GM23338 (cell line): Measurements from ENCODE around the gene COG6. TPM values are rescaled to one million over a fixed set of nuclear protein-coding genes. Genes with fewer than 3 reads are reported as not detected.
A peak's percentile ranks its signal among the peaks of the same experiment; 100 is the strongest.

ENCODE experiments used
- ATAC-seq: fragments of 200-7000 bp; cut with Tn5 transposase; 3 replicates; pipeline ENCODE4 v1.9.1; 2020
- DNase-seq: peaks from one replicate; pipeline ENCODE4 v3.0.0-alpha.2; 2015; ENCODE audit warnings: low spot score
- H2AFZ ChIP-seq: fragments of 200-600 bp; sonication (generic); 2 replicates; pipeline ENCODE4 v1.8.0; 2016; ENCODE audit warnings: antibody characterized with exemption, mild to moderate bottlenecking, moderate library complexity
- H3F3A ChIP-seq: fragments of 200-600 bp; sonication (generic); replicated peaks from 2 replicates; pipeline ENCODE4 v1.8.0; 2017; ENCODE audit warnings: antibody characterized with exemption, mixed run types, low read depth
- H3K27ac ChIP-seq: fragments of 200-600 bp; sonication (generic); 2 replicates; pipeline ENCODE4 v1.6.1; 2016; ENCODE audit warnings: low read depth
- H3K27me3 ChIP-seq: fragments of 200-600 bp; sonication (generic); 2 replicates; pipeline ENCODE4 v1.8.0; 2016; ENCODE audit warnings: mild to moderate bottlenecking, mixed run types, moderate library complexity; ENCODE audit not compliant: insufficient read depth
- H3K36me3 ChIP-seq: fragments of 200-600 bp; sonication (generic); 2 replicates; pipeline ENCODE4 v1.8.0; 2016; ENCODE audit warnings: mild to moderate bottlenecking; ENCODE audit not compliant: insufficient read depth
- H3K4me1 ChIP-seq: fragments of 200-600 bp; sonication (generic); 2 replicates; pipeline ENCODE4 v1.8.0; 2016; ENCODE audit warnings: mild to moderate bottlenecking, moderate library complexity; ENCODE audit not compliant: insufficient read depth
- H3K4me2 ChIP-seq: fragments of 200-600 bp; sonication (generic); 2 replicates; pipeline ENCODE4 v1.7.1; 2017; ENCODE audit warnings: mixed run types
- H3K4me3 ChIP-seq: fragments of 200-600 bp; sonication (generic); 2 replicates; pipeline ENCODE4 v1.6.1; 2016; ENCODE audit warnings: mixed run types
- H3K79me2 ChIP-seq: fragments of 200-600 bp; sonication (generic); replicated peaks from 2 replicates; pipeline ENCODE4 v1.8.0; 2017; ENCODE audit warnings: mild to moderate bottlenecking; ENCODE audit not compliant: insufficient read depth
- H3K9me2 ChIP-seq: fragments of 200-600 bp; sonication (generic); 2 replicates; pipeline ENCODE4 v1.8.0; 2017; ENCODE audit not compliant: insufficient read depth
- H4K20me1 ChIP-seq: fragments of 200-600 bp; sonication (generic); replicated peaks from 2 replicates; pipeline ENCODE4 v1.8.0; 2017; ENCODE audit warnings: mild to moderate bottlenecking; ENCODE audit not compliant: insufficient read depth
- H3K27ac Mint-ChIP-seq: 2 replicates; pipeline ENCODE4 v1.8.0; 2020; ENCODE audit warnings: inconsistent platforms, mild to moderate bottlenecking, moderate library complexity, mixed read lengths
- H3K27me3 Mint-ChIP-seq: 3 replicates; pipeline ENCODE4 v1.8.0; 2022; ENCODE audit warnings: low read depth, mild to moderate bottlenecking, moderate library complexity, mixed read lengths, inconsistent platforms; ENCODE audit not compliant: insufficient read depth, poor library complexity
- H3K36me3 Mint-ChIP-seq: 3 replicates; pipeline ENCODE4 v1.8.0; 2021; ENCODE audit warnings: low read depth, mild to moderate bottlenecking, inconsistent platforms, moderate library complexity, mixed read lengths
- H3K4me1 Mint-ChIP-seq: 3 replicates; pipeline ENCODE4 v1.8.0; 2020; ENCODE audit warnings: mild to moderate bottlenecking, inconsistent platforms, mixed read lengths
- H3K4me3 Mint-ChIP-seq: 3 replicates; pipeline ENCODE4 v1.8.0; 2021; ENCODE audit warnings: moderate library complexity, mild to moderate bottlenecking, inconsistent platforms, mixed read lengths
- H3K9me3 Mint-ChIP-seq: 3 replicates; pipeline ENCODE4 v1.8.0; 2020; ENCODE audit warnings: moderate library complexity, mild to moderate bottlenecking, inconsistent platforms, mixed read lengths
- CREB1 ChIP-seq: fragments of 250-450 bp; sonication (Bioruptor Pico); IDR thresholded peaks from 2 replicates; pipeline ENCODE4 v1.5.0; 2020; ENCODE audit warnings: low read depth, mild to moderate bottlenecking, moderate library complexity
- CTCF ChIP-seq, 2 experiments: fragments of 200-600 bp in 1 of 2; sonication (generic) in 1 of 2; conservative IDR thresholded peaks; 2 replicates each; pipeline versions ENCODE4 v1.5.1 to v1.6.1; 2016 to 2017; ENCODE audit warnings: antibody characterized with exemption in 2 of 2, low read depth in 2 of 2, mild to moderate bottlenecking in 2 of 2, moderate library complexity in 1 of 2
- EZH2 ChIP-seq: fragments of 200-600 bp; sonication (generic); IDR thresholded peaks from one replicate; pipeline ENCODE4 v1.8.0; 2017; ENCODE audit warnings: antibody characterized with exemption, mild to moderate bottlenecking, low read depth; ENCODE audit not compliant: unreplicated experiment
- EZH2phosphoT487 ChIP-seq: fragments of 200-600 bp; sonication (generic); IDR thresholded peaks from one replicate; pipeline ENCODE4 v1.8.1; 2018; ENCODE audit warnings: antibody characterized with exemption; ENCODE audit not compliant: unreplicated experiment
- JUNB ChIP-seq: IDR thresholded peaks from one replicate; pipeline ENCODE4 v1.6.1; 2016; ENCODE audit warnings: antibody characterized with exemption; ENCODE audit not compliant: unreplicated experiment
- NANOG ChIP-seq: IDR thresholded peaks from 2 replicates; pipeline ENCODE4 v1.6.1; 2016; ENCODE audit warnings: antibody characterized with exemption, borderline replicate concordance
- REST ChIP-seq: IDR thresholded peaks from one replicate; pipeline ENCODE4 v1.6.1; 2018; ENCODE audit warnings: antibody characterized with exemption; ENCODE audit not compliant: unreplicated experiment
- STAT1 ChIP-seq: IDR thresholded peaks from one replicate; pipeline ENCODE4 v1.6.1; 2016; ENCODE audit warnings: antibody characterized with exemption; ENCODE audit not compliant: unreplicated experiment
- ZNF114 ChIP-seq: fragments of 250-450 bp; sonication (Bioruptor Pico); IDR thresholded peaks from 2 replicates; pipeline ENCODE4 v1.5.0; 2020; ENCODE audit warnings: mild to moderate bottlenecking, moderate library complexity
- ZNF331 ChIP-seq: fragments of 250-450 bp; sonication (Bioruptor Pico); IDR thresholded peaks from 2 replicates; pipeline ENCODE4 v1.5.0; 2020; ENCODE audit warnings: low read depth, mild to moderate bottlenecking, moderate library complexity
- polyA plus RNA-seq: library from polyadenylated mRNA; unstranded; fragments of >200 nt; fragmentation: Nextera tagmentation; extraction: Ambion mirVana; gene quantifications from 2 replicates; pipeline ENCODE4 v1.2.1, GENCODE V29; 2016
- total RNA-seq: library from RNA; depleted of rRNA; stranded (reverse); fragments of >200 nt; shearing (Covaris generic); gene quantifications from 2 replicates; pipeline ENCODE4 v1.2.3, GENCODE V29; 2014

The COG6 gene
- total and polyA plus RNA-seq, 2 experiments from 2014 or later: 10.0 to 23.6 TPM

GRCh38 chr13:39760521-39760920 is 105.1 kb downstream of the COG6 start:
- H2AFZ ChIP-seq: no peak overlapping the region
- H3K36me3 ChIP-seq: no peaks in the 10 kb centered on the region
- no peaks in the 10 kb centered on the region for H3K9me2 ChIP-seq
- no peaks in the 10 kb centered on the region for H3F3A ChIP-seq
- peaks cover 8% of the 10 kb centered on the region; the same call in 2 of the 3 replicates for H3K9me3 Mint-ChIP-seq
- no peaks in the 10 kb centered on the region for H3K4me1 ChIP-seq
- no peak overlapping the region for H3K27ac ChIP-seq
- no peak for DNase-seq
- H3K4me3 Mint-ChIP-seq: no peak overlapping the region
- no peak overlapping the region for H3K4me3 ChIP-seq
- no peaks in the 10 kb centered on the region for H4K20me1 ChIP-seq
- TF ChIP-seq NANOG: no peak
- no peak for TF ChIP-seq ZNF331
- no peak for TF ChIP-seq JUNB
- no peak for TF ChIP-seq REST
- TF ChIP-seq EZH2: no peak
- no peak for TF ChIP-seq CREB1 (CRISPR knock-in tag)
- TF ChIP-seq CTCF (conservative IDR thresholded peaks at IDR 0.05; ENCODE audit: low read depth in 2 of 2): no peak
- TF ChIP-seq ZNF114 (CRISPR knock-in tag): no peak
- TF ChIP-seq EZH2phosphoT487: no peak
- H3K36me3 Mint-ChIP-seq: peaks cover 5% of the 10 kb centered on the region; the same call in 2 of the 3 replicates
- H3K27me3 ChIP-seq: no peaks in the 10 kb centered on the region
- H3K27me3 Mint-ChIP-seq: no peaks in the 10 kb centered on the region
- H3K4me1 Mint-ChIP-seq: no peaks in the 10 kb centered on the region
- no peaks in the 10 kb centered on the region for H3K79me2 ChIP-seq
- no peak for ATAC-seq
- no peak overlapping the region for H3K27ac Mint-ChIP-seq
- H3K4me2 ChIP-seq: no peak overlapping the region

GRCh38 chr13:39765801-39766463 is 110.5 kb downstream of the COG6 start:
- no peak overlapping the region for H3K27ac ChIP-seq
- H3K27me3 ChIP-seq: no peaks in the 10 kb centered on the region
- H3K4me2 ChIP-seq: no peak overlapping the region
- TF ChIP-seq EZH2phosphoT487 (no peak), CTCF (conservative IDR thresholded peaks at IDR 0.05; ENCODE audit: low read depth in 2 of 2) (peak; percentile 38 to 75; a peak in 3 of 4 replicates), CREB1 (CRISPR knock-in tag) (no peak), ZNF331 (no peak), STAT1 (no peak), ZNF114 (CRISPR knock-in tag) (no peak), REST (no peak)
- H4K20me1 ChIP-seq: no peaks in the 10 kb centered on the region
- H3K4me3 ChIP-seq: no peak overlapping the region
- no peaks in the 10 kb centered on the region for H3F3A ChIP-seq
- ATAC-seq: peak; percentile 88
- Mint-ChIP-seq H3K27ac (no peak overlapping the region), H3K4me1 (peaks cover 21% of the 10 kb centered on the region), H3K9me3 (no peaks in the 10 kb centered on the region; the same call in 2 of the 3 replicates), H3K27me3 (peaks cover 6% of the 10 kb centered on the region), H3K36me3 (no peaks in the 10 kb centered on the region), H3K4me3 (no peak overlapping the region)
- no peaks in the 10 kb centered on the region for H3K79me2 ChIP-seq
- peak; percentile 56 for DNase-seq
- H3K4me1 ChIP-seq: peaks cover 7% of the 10 kb centered on the region
- no peaks in the 10 kb centered on the region for H3K9me2 ChIP-seq
- H3K36me3 ChIP-seq: no peaks in the 10 kb centered on the region
- no peak overlapping the region for H2AFZ ChIP-seq
